Measurements from ENCODE around the gene AGBL2.

GRCh38 chr11:47691979-47692378 lies 23.2 kb downstream of the AGBL2 start:
- TF ChIP-seq GATA3 (IDR thresholded peaks at IDR 0.05; ENCODE audit: low read depth, low read length) (no peak), GATA2 (IDR thresholded peaks at IDR 0.05; ENCODE audit: low read depth, low read length) (no peak)

All from SH-SY5Y (cell line).